Mesothelial cell of epicardium (in vitro differentiated cells): ENCODE data around the gene DPF3. TPM values are rescaled to one million over a fixed set of nuclear protein-coding genes. Genes with fewer than 3 reads are reported as not detected.

ENCODE experiments used
- DNase-seq, 2 experiments: peaks; one replicate each; pipeline ENCODE4 v3.0.0; 2021; ENCODE audit warnings: low spot score in 2 of 2; ENCODE audit not compliant: unreplicated experiment in 2 of 2
- H3K27ac Mint-ChIP-seq: 2 replicates; pipeline ENCODE4 v1.8.0; 2021; ENCODE audit warnings: mixed read lengths
- H3K27me3 Mint-ChIP-seq: 2 replicates; pipeline ENCODE4 v1.8.0; 2021; ENCODE audit warnings: low read depth, mixed read lengths
- H3K36me3 Mint-ChIP-seq: 2 replicates; pipeline ENCODE4 v1.8.0; 2021; ENCODE audit warnings: mixed read lengths
- H3K4me1 Mint-ChIP-seq: 2 replicates; pipeline ENCODE4 v1.8.0; 2021; ENCODE audit warnings: mixed read lengths
- H3K4me3 Mint-ChIP-seq: 2 replicates; pipeline ENCODE4 v1.8.0; 2021; ENCODE audit warnings: mild to moderate bottlenecking, moderate library complexity, mixed read lengths
- H3K9me3 Mint-ChIP-seq: 2 replicates; pipeline ENCODE4 v1.8.0; 2021; ENCODE audit warnings: mixed read lengths
- CTCF ChIP-seq: fragments of 200-600 bp; sonication (generic); IDR thresholded peaks from one replicate; pipeline ENCODE4 v1.5.0; 2021; ENCODE audit warnings: antibody characterized with exemption; ENCODE audit not compliant: unreplicated experiment
- total RNA-seq: library from RNA; stranded (reverse); gene quantifications from 3 replicates; pipeline ENCODE4 v1.2.1, GENCODE V29; 2021

The DPF3 gene
- total RNA-seq, 1 donor from 2014 or later: 1.3 TPM

GRCh38 chr14:72777636-72778035 lies 116.3 kb downstream of the DPF3 start:
- Mint-ChIP-seq H3K27ac (no peak overlapping the region), H3K27me3 (no peaks in the 10 kb centered on the region), H3K9me3 (peaks cover 6% of the 10 kb centered on the region), H3K36me3 (no peaks in the 10 kb centered on the region), H3K4me1 (peaks cover 37% of the 10 kb centered on the region), H3K4me3 (no peak overlapping the region)
- DNase-seq: no peak
- TF ChIP-seq CTCF: no peak

GRCh38 chr14:72776701-72777261 lies 117.1 kb downstream of the DPF3 start:
- peak overlapping the region; percentile 57 for H3K27ac Mint-ChIP-seq
- H3K4me3 Mint-ChIP-seq: no peak overlapping the region
- H3K36me3 Mint-ChIP-seq: no peaks in the 10 kb centered on the region
- DNase-seq: no peak
- H3K27me3 Mint-ChIP-seq: no peaks in the 10 kb centered on the region
- no peak for TF ChIP-seq CTCF
- H3K4me1 Mint-ChIP-seq: peaks cover 34% of the 10 kb centered on the region
- peaks cover 6% of the 10 kb centered on the region for H3K9me3 Mint-ChIP-seq

GRCh38 chr14:72775923-72776554 lies 117.9 kb downstream of the DPF3 start:
- H3K27me3 Mint-ChIP-seq: no peaks in the 10 kb centered on the region
- peaks cover 6% of the 10 kb centered on the region for H3K9me3 Mint-ChIP-seq
- peaks cover 28% of the 10 kb centered on the region for H3K4me1 Mint-ChIP-seq
- no peaks in the 10 kb centered on the region for H3K36me3 Mint-ChIP-seq
- H3K27ac Mint-ChIP-seq: no peak overlapping the region
- DNase-seq: no peak
- no peak for TF ChIP-seq CTCF
- H3K4me3 Mint-ChIP-seq: no peak overlapping the region

GRCh38 chr14:72774894-72775620 lies 118.8 kb downstream of the DPF3 start:
- H3K9me3 Mint-ChIP-seq: peaks cover 6% of the 10 kb centered on the region
- no peaks in the 10 kb centered on the region for H3K36me3 Mint-ChIP-seq
- H3K4me1 Mint-ChIP-seq: peaks cover 20% of the 10 kb centered on the region
- H3K4me3 Mint-ChIP-seq: no peak overlapping the region
- DNase-seq: no peak
- H3K27me3 Mint-ChIP-seq: no peaks in the 10 kb centered on the region
- TF ChIP-seq CTCF: no peak
- H3K27ac Mint-ChIP-seq: no peak overlapping the region

- Mint-ChIP-seq H3K27ac (no peak overlapping the region), H3K9me3 (peaks cover 6% of the 10 kb centered on the region), H3K36me3 (no peaks in the 10 kb centered on the region), H3K27me3 (no peaks in the 10 kb centered on the region), H3K4me3 (no peak overlapping the region), H3K4me1 (peaks cover 20% of the 10 kb centered on the region)
- no peak for DNase-seq
- TF ChIP-seq CTCF: no peak
These were observed 119.8 kb downstream of the DPF3 start for GRCh38 chr14:72774141-72774540.
